Inflammatory macrophage treated with lipopolysaccharide for 4 hours (primary cell): ENCODE measurements around the gene ATP6V1G1.
A peak's percentile ranks its signal among the peaks of the same experiment; 100 is the strongest.
"Not testable (repeated sequence)": the region's sequence is repeated elsewhere in the genome, so short reads cannot be mapped to it uniquely, and the experiment has no call there.

Source experiments
- DNase-seq: peaks from one replicate; pipeline ENCODE4 v3.0.0-alpha.2; 2020

Gene ATP6V1G1

GRCh38 chr9:114587345-114588202, at the start of gene ATP6V1G1:
Gene ATP6V1G1, plus strand, starts transcription at chr9:114587769. Its CDS starts 70 bp downstream, at chr9:114587839.
- DNase-seq = peak; percentile 100

GRCh38 chr9:114538241-114538640, 49.3 kb upstream of the ATP6V1G1 start:
- DNase-seq = no peak

- DNase-seq = no peak
These were observed 47.7 kb upstream of the ATP6V1G1 start for GRCh38 chr9:114539701-114540380.

GRCh38 chr9:114545055-114545454, 42.5 kb upstream of the ATP6V1G1 start:
- DNase-seq = no peak

GRCh38 chr9:114546851-114547250, 40.7 kb upstream of the ATP6V1G1 start:
- DNase-seq = no peak

- peak; percentile 54 for DNase-seq
These were observed 37.8 kb upstream of the ATP6V1G1 start for GRCh38 chr9:114549697-114550330.

GRCh38 chr9:114551750-114552685, 35.6 kb upstream of the ATP6V1G1 start:
- peak; percentile 98 for DNase-seq

GRCh38 chr9:114552706-114553105, 34.9 kb upstream of the ATP6V1G1 start:
- no peak for DNase-seq

- DNase-seq = no peak
These were observed 34.4 kb upstream of the ATP6V1G1 start for GRCh38 chr9:114553202-114553601.

GRCh38 chr9:114555696-114556095, 31.9 kb upstream of the ATP6V1G1 start:
- DNase-seq = peak; percentile 37

- no peak for DNase-seq
These were observed 29.4 kb upstream of the ATP6V1G1 start for GRCh38 chr9:114558027-114558675.

- no peak for DNase-seq
These were observed 27.6 kb upstream of the ATP6V1G1 start for GRCh38 chr9:114559830-114560513.

- DNase-seq = no peak
These were observed 26.6 kb upstream of the ATP6V1G1 start for GRCh38 chr9:114560956-114561355.

GRCh38 chr9:114561771-114562170, 25.8 kb upstream of the ATP6V1G1 start:
- DNase-seq = no peak

GRCh38 chr9:114565204-114565603, 22.4 kb upstream of the ATP6V1G1 start:
- DNase-seq = no peak

- no peak for DNase-seq
These were observed 16.8 kb upstream of the ATP6V1G1 start for GRCh38 chr9:114570742-114571141.

GRCh38 chr9:114571391-114571790, 16.2 kb upstream of the ATP6V1G1 start:
- no peak for DNase-seq

- no peak for DNase-seq
These were observed 15.4 kb upstream of the ATP6V1G1 start for GRCh38 chr9:114572199-114572598.

- peak; percentile 68 for DNase-seq
These were observed 13.1 kb upstream of the ATP6V1G1 start for GRCh38 chr9:114574438-114574837.

GRCh38 chr9:114576779-114577178, 10.8 kb upstream of the ATP6V1G1 start:
- DNase-seq = peak; percentile 49

GRCh38 chr9:114578134-114578533, 9.4 kb upstream of the ATP6V1G1 start:
- DNase-seq = not testable (repeated sequence)
